ENCODE measurements around the gene CHD2.

The CHD2 gene

GRCh38 chr15:93072411-93073394, 172.6 kb downstream of the CHD2 start:
- DNase-seq = peak; percentile 94

DNA sequence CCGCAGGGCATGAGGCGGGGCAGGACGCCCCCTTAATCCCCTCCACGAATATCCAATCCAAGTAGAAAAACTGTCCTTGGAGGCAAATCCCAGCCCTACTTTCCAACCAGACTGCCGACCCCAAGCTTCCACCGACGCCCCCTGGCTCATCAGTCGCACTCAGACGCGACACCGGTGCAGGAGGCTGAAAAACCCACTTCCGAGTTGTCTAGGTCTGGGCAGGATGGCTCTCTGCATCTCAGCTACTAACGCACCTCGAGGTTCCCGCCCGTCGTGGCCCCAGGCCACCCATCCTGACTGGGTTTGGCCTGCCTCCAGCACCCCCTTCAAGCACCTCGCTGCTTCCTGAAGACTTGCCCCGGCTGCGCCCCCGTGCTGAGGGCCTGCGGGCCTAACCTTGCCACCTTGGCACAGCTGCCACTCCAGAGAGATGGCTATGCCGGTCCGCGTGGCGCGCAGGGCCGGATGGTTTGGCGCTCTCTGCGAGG, 173.4 kb downstream of the CHD2 start:
- DNase-seq = peak; percentile 56

DNA sequence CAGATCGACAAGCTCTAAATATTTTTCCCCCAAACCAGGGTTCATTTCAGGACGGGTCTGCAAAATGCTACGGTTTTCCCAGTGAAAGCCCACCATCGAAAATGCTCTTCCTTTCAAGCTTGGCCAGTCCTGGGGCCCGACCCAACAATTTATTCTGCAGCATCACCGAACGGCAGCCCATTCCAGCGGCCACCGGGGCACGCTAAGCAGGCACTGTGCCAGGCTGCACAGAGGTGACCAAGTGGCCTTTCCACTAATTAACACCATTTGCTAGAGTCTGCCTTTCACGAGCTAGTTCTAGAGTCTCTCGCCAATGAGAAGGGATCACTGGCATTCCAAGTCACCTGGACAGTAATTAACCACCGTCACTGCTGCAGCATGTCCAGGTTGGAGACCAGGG, 174.5 kb downstream of the CHD2 start:
- no peak for DNase-seq

GRCh38 chr15:93076217-93076616, 176.1 kb downstream of the CHD2 start:
- no peak for DNase-seq

- no peak for DNase-seq
Observed at GRCh38 chr15:93076875-93077274, 176.8 kb downstream of the CHD2 start.

Measured in femur (tissue), 1 donor.